K562 (cell line): ENCODE data around the gene CDK5R2. TPM values are rescaled to one million over a fixed set of nuclear protein-coding genes. Genes with fewer than 3 reads are reported as not detected.

ENCODE experiments used
- ATAC-seq: fragments of 200-7000 bp; cut with Tn5 transposase; 3 replicates; pipeline ENCODE4 v1.9.1; 2020; ENCODE audit warnings: moderate library complexity
- BruUV-seq: library from RNA; stranded (reverse); fragments of 400-500 nt; replicated peaks from 2 replicates; lab custom pipeline; 2021; lab: Mats Ljungman, UMichigan
- CTCF ChIA-PET: fragments of 300-600 bp; formaldehyde crosslinking; extraction: SDS; loops from one replicate; lab custom pipeline; 2021; ENCODE audit warnings: low intra/inter-chr PET ratio; lab: Yijun Ruan, JAX
- POLR2A ChIA-PET: fragments of 300-600, 350-650 bp; sonication (Branson Sonifier 250); formaldehyde crosslinking; extraction: SDS; loops from one replicate; lab custom pipeline; 2021; ENCODE audit warnings: antibody characterized with exemption, inconsistent platforms; lab: Yijun Ruan, JAX
- DNase-seq, 4 experiments: peaks; one replicate each; pipeline versions ENCODE4 v3.0.0 to v3.0.0-alpha.2; 2011 to 2018; ENCODE audit warnings: low spot score in 3 of 4, mixed read lengths in 3 of 4; ENCODE audit errors: extremely low read depth in 1 of 4
- FAIRE-seq: peaks from 2 replicates; lab custom pipeline; 2011; peaks lifted over from hg19 to GRCh38; lab: Jason Lieb, UNC
- H2AFZ ChIP-seq: 2 replicates; pipeline ENCODE4 v1.6.0; 2011; ENCODE audit warnings: low read depth, low read length, control low read depth, inconsistent platforms
- H3K27ac ChIP-seq: fragments of 200-600 bp; 3 replicates; pipeline ENCODE4 v1.8.0; 2011; ENCODE audit warnings: low read depth, mild to moderate bottlenecking, control low read depth, inconsistent platforms, low read length, moderate library complexity, mixed read lengths; ENCODE audit errors: extremely low read depth
- H3K27me3 ChIP-seq, 2 experiments: fragments of 300-600 bp in 1 of 2; 2 replicates in 1 of 2; 3 replicates in 1 of 2; pipeline versions ENCODE4 v1.6.0 to v1.8.0; 2011; ENCODE audit warnings: inconsistent platforms in 2 of 2, low read length in 2 of 2, mild to moderate bottlenecking in 1 of 2, mixed read lengths in 1 of 2, moderate library complexity in 1 of 2; ENCODE audit not compliant: control insufficient read depth in 2 of 2, insufficient read depth in 2 of 2
- H3K36me3 ChIP-seq: fragments of 300-600 bp; 3 replicates; pipeline ENCODE4 v1.8.0; 2011; ENCODE audit warnings: mild to moderate bottlenecking, low read length, inconsistent platforms; ENCODE audit not compliant: control insufficient read depth, insufficient read depth
- H3K4me1 ChIP-seq, 2 experiments: fragments of 200-600 bp in 1 of 2; replicated peaks in 1 of 2; 2 replicates in 1 of 2; 3 replicates in 1 of 2; pipeline versions ENCODE4 v1.5.1 to v1.8.0; 2011; ENCODE audit warnings: inconsistent platforms in 2 of 2, low read length in 2 of 2, mild to moderate bottlenecking in 1 of 2, mixed read lengths in 1 of 2, moderate library complexity in 1 of 2; ENCODE audit not compliant: control insufficient read depth in 2 of 2, insufficient read depth in 2 of 2
- H3K4me2 ChIP-seq: 2 replicates; pipeline ENCODE4 v1.6.1; 2011; ENCODE audit warnings: low read length, control low read depth, inconsistent platforms, mixed read lengths; ENCODE audit not compliant: insufficient read depth
- H3K4me3 ChIP-seq: fragments of 200-600 bp; sonication (generic), shearing (Covaris generic); 2 replicates; pipeline ENCODE4 v1.5.1; 2016; ENCODE audit warnings: control low read depth, inconsistent platforms
- H3K79me2 ChIP-seq: fragments of 200-600 bp; 3 replicates; pipeline ENCODE4 v1.8.0; 2011; ENCODE audit warnings: low read length, inconsistent platforms; ENCODE audit not compliant: control insufficient read depth, insufficient read depth
- H3K9ac ChIP-seq, 2 experiments: 2 replicates each; pipeline versions ENCODE4 v1.6.0 to v1.6.1; 2011; ENCODE audit warnings: low read depth in 2 of 2, low read length in 2 of 2, control low read depth in 1 of 2, inconsistent platforms in 1 of 2, mild to moderate bottlenecking in 1 of 2, mixed read lengths in 1 of 2; ENCODE audit not compliant: insufficient read depth in 1 of 2
- H3K9me1 ChIP-seq: one replicate; pipeline ENCODE4 v1.6.0; 2011; ENCODE audit warnings: inconsistent platforms, mild to moderate bottlenecking, low read length, moderate library complexity; ENCODE audit not compliant: control insufficient read depth, insufficient read depth
- H3K9me3 ChIP-seq: replicated peaks from 2 replicates; pipeline ENCODE4 v1.5.1; 2011; ENCODE audit warnings: low read depth, low read length, inconsistent platforms; ENCODE audit not compliant: control insufficient read depth, insufficient read depth
- H4K20me1 ChIP-seq: replicated peaks from 2 replicates; pipeline ENCODE4 v1.6.1; 2011; ENCODE audit warnings: low read length, inconsistent platforms, mixed read lengths; ENCODE audit not compliant: control insufficient read depth, insufficient read depth
- DIDO1 ChIP-seq: fragments of 450-650 bp; IDR thresholded peaks from 2 replicates; pipeline ENCODE4 v1.6.1; 2016; ENCODE audit warnings: low read depth, missing biosample characterization, missing genetic modification characterization
- HNRNPUL1 ChIP-seq: fragments of 200-400 bp; formaldehyde crosslinking; IDR thresholded peaks from 2 replicates; pipeline ENCODE4 v1.6.1; 2017; ENCODE audit warnings: low read length
- PRDM10 ChIP-seq: fragments of 450-650 bp; IDR thresholded peaks from 2 replicates; pipeline ENCODE4 v1.6.1; 2018; ENCODE audit not compliant: partially characterized antibody
- WHSC1 ChIP-seq: IDR thresholded peaks from one replicate; pipeline ENCODE4 v1.6.1; 2012; ENCODE audit warnings: low read length, control low read depth, inconsistent platforms
- WGBS: fragments of 100-300 bp; shearing (Covaris generic); methylation state at CpG from one replicate; pipeline ENCODE4 v1.1.6; 2016; ENCODE audit warnings: low coverage, mixed read lengths; ENCODE audit not compliant: insufficient coverage; ENCODE audit errors: missing lambda C conversion rate; 5-methylcytosine and 5-hydroxymethylcytosine counted together
- in situ Hi-C: fragments of 300-500 bp; cut with MboI; formaldehyde crosslinking; loops from 4 replicates; pipeline ENCODE4 v1.15.0; 2018; ENCODE audit warnings: inconsistent platforms, mixed read lengths
- intact Hi-C: fragments of 100-400 bp; cut with micrococcal nuclease; formaldehyde crosslinking; loops from 2 replicates; pipeline ENCODE4 v1.14.2; 2022
- polyA plus RNA-seq, 8 experiments: library from polyadenylated mRNA; depleted of rRNA in 4 of 8; stranded (reverse) in 5 of 8; unstranded in 3 of 8; fragments of >200 nt; fragmentation: Nextera tagmentation in 2 of 8; fragmentation: Illumina TruSeq in 1 of 8; extraction: Ambion mirVana in 2 of 8; extraction: Trizol in 1 of 8; gene quantifications; 2 replicates each; pipeline versions ENCODE4 v1.2.1 to v1.2.3, GENCODE V29; 2011 to 2014; ENCODE audit warnings: inconsistent platforms in 1 of 8, missing spikeins in 1 of 8
- total RNA-seq, 7 experiments: library from RNA; depleted of rRNA in 6 of 7; stranded (reverse); fragments of >200 nt in 6 of 7; fragmentation: Illumina TruSeq in 2 of 7; extraction: Trizol in 2 of 7; gene quantifications; 2 replicates each; pipeline versions ENCODE4 v1.2.1 to v1.2.3, GENCODE V29; 2011 to 2021; ENCODE audit warnings: low replicate concordance in 1 of 7

CDK5R2 gene
- total and polyA plus RNA-seq, 9 of the 15 experiments (the other 6 are each of a cell fraction or from before 2014, with no cell fraction given) = 0.09 TPM; not detected in 8

DNA sequence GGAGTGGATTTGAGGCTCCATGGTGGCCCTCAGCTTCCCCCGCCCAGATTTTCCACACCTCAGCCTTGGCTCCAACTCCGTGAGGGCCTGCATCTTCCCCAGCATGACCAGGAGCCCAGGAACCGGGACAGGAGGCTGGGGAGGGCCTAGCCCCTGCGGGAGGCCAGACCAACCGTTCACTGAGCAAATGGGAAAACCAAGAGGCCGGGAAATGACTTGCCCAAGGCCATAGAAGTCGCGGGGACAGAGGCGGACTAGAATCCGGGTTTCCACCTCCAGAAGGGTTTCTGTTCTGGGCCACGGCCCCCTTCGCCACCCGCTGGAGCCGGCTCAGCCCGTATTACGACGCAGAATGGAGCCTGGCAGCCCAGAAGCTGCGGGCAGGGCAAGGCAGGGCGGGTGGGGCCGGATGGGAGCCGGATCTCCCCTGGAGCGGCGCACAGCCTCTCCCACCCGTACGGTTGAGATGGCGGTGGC is 41.7 kb downstream of the CDK5R2 start:
- Histone ChIP-seq H4K20me1 (no peaks in the 10 kb centered on the region), H3K9ac (no peak overlapping the region), H3K4me2 (no peak overlapping the region), H3K79me2 (no peaks in the 10 kb centered on the region), H3K4me1 (peaks cover 9 to 35% of the 10 kb centered on the region in 2 experiments), H3K9me1 (no peaks in the 10 kb centered on the region), H2AFZ (no peak overlapping the region), H3K27ac (no peak overlapping the region), H3K9me3 (no peaks in the 10 kb centered on the region), H3K4me3 (no peak overlapping the region), H3K36me3 (no peaks in the 10 kb centered on the region), H3K27me3 (peaks cover 0 to 29% of the 10 kb centered on the region in 2 experiments; a peak in 2 of 5 replicates)
- ATAC-seq = no peak
- POLR2A ChIA-PET = interaction anchor here (0.8 kb wide), 1 partner anchor 142 kb away, joined by 3 read pairs; no protein-coding TSS in a partner anchor
- CTCF ChIA-PET = no interaction called here
- DNase-seq = no peak
- BruUV-seq = no TSS peak
- in situ Hi-C loops (no loop called here), intact Hi-C loops (no loop called here)
- no peak for FAIRE-seq
- TF ChIP-seq PRDM10 = no peak
- no peak for TF ChIP-seq WHSC1
- TF ChIP-seq DIDO1 = no peak
- TF ChIP-seq HNRNPUL1 = no peak
- 16% methylated on average over 8 of the region's 26 CpGs for WGBS
